Activated CD4-positive, CD25-positive, alpha-beta regulatory T cell treated with anti-CD3 and anti-CD28 coated beads, Interleukin-2, amount 50 U/mL, for 24 hours (primary cell): ENCODE measurements around the gene SEMA5A.

Source experiments
- ATAC-seq, 2 donors: fragments of 150-1000 bp; cut with Tn5 transposase; one replicate each; pipeline ENCODE4 v1.10.0; 2021; ENCODE audit warnings: mild to moderate bottlenecking in 1 of 2, moderate library complexity in 1 of 2

SEMA5A gene

DNA sequence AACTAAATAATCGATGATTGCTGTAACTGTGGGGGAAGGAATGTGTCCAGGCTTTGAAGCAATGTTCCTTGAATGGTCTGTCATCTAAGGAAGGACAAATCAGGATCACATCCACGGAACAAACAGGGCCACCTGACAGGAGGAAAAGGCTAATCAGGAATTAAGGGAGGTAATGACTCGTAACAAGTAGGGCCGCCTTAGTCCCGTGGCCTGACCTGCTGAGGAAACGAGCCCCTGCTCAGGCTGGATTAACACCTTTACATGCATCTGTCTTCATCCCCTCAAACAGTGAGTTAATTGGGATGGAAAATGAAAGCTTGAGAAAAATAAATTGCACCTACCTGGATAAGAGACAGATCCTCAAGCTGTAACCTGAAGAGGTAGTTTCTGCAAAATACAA, 227.8 kb downstream of the SEMA5A start:
- no peak for ATAC-seq

DNA sequence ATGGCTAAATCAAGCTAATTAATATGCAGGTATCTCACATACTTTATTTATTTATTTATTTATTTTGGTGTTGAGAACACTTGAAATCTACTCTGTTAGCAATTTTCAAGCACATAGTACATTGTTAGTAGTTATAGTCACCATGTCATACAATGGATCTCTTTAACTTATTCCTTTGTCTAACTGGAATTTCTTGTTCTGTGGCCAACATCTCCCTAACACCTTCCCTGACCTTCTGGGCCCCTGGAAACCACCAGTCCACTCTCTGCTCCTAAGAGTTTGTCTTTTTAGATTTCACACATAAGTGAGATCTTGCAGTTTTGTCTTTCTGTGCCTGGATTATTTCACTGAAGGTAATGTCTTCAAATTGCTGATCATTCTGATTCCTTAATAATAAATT, 229.1 kb downstream of the SEMA5A start:
- ATAC-seq, result no peak

DNA sequence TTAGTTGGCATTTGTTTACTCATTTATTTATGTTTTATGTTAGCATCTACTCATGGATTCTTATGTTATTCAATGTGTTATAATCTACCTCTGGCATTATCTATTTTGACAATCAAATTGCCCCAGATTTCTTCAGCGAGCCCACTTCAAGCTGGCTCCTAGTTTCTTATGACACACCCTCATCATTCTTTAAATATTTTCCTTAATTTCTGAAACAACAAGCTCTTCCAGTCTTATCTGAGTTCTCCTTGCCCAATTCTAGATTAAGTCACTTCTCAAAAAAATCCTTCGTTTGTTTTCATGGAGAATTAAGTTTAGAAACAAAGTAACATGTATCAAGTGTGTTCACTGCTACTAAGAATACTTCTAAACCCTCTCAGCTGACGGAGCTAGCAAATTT, 229.8 kb downstream of the SEMA5A start:
- no peak for ATAC-seq

DNA sequence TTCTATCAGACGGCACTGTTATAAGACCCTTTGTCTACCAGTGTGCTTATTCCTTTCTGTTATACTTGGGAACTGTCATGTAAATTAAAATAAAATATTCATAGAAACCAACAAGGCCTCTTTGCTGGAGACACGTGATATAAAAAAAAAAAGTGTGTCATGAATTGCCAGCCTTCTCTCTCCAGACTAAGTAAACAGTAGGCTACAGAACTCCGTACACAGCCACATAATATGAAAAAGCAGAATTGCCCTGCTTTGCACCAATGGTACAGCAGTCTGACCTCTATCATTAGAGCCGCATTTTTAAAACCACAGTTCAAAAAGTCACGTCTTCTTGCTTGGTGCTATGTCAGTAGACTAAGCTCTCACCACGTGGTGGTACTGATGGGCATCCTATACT, 231.3 kb downstream of the SEMA5A start:
- no peak for ATAC-seq

DNA sequence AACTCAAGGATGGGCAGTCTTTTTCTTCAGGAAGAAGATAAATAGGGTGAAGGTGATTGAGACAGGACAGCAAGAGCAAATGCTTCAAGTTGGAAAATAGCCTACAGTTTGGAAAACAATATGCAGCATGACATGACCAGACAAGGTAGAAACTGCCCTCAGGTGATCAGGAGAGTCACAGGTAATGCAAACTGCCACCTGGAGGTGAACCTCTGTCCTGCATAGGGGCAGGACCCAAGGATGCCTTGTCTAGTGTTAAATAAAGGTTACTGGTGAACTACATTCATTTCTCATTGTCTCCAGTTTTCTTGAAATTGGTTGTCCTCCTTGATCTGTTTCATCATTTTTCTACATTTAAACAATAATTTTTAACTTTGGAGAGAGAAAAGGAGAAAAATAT, 232.1 kb downstream of the SEMA5A start:
- ATAC-seq, result no peak

DNA sequence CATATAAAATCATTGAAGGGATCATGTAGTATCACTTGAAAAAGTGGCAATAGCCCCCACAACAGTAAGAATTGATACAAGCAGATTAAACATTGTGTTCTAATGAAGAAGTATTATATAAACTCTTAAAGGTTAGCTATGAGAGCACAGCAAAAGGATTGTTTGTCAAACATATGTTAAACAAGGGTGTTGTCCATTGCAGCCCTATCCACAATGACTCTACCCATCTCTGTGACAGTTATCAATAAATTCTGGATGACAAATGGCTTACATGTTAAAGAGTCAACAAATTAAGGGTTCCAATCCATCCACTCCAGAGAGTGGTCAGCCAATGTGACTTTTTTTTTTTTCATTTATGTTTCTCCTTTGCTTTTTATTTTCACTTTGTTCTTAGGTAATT, 238.7 kb downstream of the SEMA5A start:
- ATAC-seq, result no peak

DNA sequence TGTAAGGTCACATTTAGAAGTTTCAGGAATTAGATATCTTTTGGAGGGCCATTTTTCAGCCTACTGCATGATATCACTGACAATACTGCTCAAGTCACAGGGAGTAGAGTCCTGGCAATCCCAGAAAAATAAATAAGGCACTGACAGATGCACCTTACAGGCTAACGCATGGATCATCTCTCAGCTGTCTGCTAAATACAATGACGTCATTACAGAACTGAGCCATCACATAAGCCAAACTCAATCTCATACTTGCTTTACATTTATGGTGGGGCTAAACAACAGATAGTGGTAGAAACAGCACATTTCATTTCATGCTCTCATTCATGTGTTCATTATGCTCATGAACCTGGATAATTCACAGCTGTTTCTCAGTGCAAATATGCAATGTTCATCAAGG, 243.7 kb downstream of the SEMA5A start:
- ATAC-seq, result no peak

DNA sequence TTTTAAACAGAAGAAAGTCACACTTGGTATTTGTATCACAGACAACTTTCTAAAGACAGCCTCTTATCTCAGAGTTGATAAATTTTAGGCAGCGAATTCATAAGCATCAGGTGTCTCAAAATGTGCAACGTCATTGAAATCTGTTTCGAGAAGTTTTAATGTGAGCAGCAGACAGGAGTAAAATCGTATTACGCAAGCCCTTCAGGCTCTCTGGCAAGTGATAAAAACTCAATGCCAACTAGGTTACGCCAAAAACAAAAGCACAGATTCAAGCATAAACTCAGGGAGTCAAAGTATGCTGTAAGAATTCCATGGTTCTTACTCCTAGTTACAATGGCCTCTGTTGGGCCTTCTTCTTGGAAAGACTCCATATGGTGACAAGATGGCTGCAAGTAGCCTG, 244.7 kb downstream of the SEMA5A start:
- no peak for ATAC-seq

DNA sequence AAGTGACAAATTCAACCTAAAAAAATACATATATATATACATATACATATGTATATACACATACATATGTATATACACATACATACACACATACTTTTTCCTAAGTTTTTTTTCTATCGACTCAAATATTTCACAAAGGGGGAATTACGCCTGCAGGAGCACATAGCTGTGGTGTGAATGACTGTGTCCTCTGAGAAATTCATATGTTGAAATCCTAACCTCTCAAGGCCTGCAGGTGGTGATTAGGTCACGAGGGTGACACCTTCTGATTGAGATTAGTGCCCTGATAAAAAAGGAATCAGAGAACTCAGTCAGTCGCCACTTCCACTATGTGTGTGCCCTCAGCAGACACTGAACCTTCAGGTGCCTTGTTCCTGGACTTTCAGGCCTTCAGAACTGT, 248.7 kb downstream of the SEMA5A start:
- no peak for ATAC-seq

DNA sequence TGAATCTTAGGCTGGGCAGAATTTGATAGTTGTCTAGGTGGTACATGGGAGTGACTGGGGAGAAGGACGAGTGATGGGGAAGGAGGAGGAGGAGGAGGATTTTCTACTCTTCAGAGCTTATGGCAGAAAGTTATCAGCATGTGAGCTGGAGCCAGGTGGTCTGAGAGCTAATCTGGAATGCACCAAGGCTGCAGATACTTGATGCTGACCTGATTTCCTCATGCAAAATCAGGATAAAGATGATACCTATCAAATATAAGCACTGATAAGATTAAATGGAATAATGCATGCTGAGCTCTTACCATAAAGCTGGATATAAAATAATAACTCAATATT, 250.4 kb downstream of the SEMA5A start:
- ATAC-seq, result no peak

DNA sequence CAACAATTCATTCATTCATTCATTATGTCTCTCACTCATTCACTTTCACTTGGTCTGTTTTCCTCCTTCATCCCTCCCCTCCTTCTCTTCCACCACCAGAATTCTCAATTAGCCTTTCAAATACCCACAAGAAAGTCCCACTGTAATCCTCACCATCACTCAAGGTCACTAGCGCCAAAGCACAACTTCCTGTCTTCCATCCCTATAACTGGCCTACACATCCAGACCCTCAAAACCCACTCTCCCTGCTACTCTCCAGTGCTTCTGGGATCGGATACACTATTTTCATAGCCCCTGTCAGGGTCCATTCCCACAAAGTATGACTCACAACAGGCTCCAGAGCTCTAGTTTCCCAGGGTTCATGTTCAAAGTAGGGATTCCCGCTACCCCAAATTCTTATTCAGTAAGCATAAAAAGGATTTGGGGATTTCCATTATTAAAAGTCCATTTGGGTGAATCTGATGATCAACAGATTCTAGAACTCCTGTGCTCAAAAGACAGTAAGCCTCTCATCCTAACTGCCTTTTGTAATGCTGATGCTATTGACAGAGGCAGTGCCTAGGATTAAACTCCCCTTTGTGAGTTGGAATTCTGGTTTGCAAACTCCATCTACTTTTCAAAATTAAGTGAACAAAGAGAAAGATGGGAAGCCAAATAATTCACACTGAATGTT, 250.9 kb downstream of the SEMA5A start:
- no peak for ATAC-seq

DNA sequence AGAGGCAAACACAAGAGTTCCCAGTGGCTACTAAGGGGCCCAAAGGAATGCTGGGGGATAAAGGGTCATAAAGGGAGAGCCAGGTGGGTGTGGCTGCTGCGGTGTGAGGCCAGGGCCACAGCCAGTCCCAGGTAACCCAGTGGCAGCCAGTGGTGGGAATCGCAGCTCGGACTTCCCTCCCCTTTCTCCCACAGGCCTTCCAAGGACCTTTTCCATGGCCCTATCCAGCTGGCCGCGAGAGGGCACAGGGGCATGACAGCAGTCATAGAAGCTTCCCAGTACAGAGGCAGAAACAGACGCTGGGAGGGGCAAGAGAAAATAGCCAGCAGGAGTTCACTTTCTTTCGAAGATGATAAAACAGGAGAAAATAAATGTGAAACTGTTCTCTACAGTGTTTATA, 257.6 kb downstream of the SEMA5A start:
- ATAC-seq, result no peak

DNA sequence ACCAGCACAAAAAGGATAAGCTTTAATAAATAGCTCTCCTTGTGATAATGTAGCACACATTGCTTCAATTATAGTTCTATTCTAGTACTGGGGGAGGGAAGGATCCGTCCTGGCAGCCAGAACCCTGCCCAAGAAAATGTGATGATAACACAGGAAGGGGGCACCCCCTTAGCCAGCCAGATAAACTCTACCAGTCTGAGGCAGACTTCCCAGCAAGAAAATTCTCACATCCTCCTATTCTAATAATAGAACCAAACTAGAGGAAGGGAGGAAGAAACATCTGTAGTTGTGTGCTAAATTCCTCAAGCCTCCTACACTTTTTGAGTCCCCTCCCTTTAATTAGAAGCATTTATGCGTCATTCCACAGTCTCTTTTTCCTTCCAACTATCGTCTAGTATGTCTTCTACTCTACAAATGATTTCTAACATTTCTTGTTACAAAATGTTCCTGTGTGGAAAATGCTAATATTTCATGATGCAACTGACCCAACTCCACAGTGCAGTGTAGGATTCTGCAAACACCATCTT, 261.0 kb downstream of the SEMA5A start:
- ATAC-seq, result no peak

DNA sequence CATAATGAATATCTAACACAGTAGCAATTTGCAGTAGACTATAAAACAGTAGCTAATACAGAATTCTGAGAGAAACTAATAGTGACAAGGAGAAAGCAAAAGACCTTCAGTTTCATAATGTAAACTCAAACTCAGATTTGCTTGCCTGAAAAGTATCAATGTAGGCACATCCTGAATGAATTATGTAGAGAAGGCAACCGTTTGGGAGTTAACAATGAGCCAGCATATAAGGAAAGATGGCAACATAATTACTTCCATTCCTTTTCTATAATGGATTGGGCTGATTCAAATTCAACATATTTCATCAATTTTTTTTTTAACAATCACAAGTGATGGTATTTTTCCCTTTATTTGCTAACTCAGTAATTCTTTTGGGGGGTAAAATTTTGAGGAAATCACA, 261.6 kb downstream of the SEMA5A start:
- ATAC-seq, result no peak

DNA sequence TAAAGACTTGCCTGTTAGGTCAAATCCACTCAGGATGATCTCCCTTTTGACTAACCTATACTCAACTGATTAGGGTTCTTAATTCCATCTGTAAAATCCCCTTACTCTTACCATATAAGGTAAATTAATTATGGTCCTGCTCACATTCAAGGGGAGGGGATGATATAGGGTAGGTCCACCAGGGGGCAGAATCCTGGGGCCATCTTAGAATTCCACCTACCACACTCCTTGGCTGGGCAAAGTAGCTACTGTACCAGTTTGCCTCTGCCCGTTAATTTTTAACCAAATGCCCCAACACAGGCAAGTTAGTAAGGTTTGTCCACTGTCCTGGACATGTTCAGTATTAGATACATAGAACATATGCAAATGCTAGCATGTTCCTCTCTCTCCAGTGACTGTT, 262.4 kb downstream of the SEMA5A start:
- ATAC-seq, result no peak

DNA sequence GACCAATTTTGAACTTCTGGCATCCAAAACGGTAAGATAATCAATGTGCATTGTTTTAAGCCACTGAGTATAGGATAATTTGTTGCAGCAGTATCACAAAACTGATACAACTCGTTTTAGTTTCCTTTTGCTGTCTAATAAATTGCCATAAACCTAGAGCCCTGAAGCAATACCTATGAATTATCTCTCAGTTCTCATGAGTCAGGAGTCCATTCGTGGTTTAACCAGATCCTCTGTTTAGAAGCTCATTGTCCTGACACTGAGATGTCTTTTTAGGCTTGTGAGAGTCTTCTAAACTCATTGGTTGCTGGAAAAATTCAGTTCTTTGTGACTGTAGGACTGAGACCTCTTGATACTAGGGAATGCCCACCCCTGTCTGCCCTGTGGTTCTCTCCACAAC, 262.9 kb downstream of the SEMA5A start:
- no peak for ATAC-seq

DNA sequence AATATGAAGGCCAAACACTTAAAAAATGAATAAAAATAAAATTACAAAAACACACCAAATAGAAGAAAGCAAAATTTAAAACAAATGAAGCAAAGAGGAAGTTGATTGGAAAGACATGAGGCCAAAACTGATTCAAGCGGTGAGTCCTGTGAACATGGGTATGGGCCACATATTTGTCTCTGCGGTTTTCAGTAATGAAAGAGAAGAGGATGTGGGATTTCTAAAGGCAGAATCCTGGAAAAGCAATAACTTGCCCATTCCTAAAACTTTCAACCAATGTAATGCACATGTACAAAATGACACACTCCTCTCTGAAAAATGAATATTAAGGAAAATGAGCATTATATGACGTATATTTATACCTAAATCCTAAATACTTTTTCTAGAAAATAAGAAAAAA, 263.7 kb downstream of the SEMA5A start:
- no peak for ATAC-seq

DNA sequence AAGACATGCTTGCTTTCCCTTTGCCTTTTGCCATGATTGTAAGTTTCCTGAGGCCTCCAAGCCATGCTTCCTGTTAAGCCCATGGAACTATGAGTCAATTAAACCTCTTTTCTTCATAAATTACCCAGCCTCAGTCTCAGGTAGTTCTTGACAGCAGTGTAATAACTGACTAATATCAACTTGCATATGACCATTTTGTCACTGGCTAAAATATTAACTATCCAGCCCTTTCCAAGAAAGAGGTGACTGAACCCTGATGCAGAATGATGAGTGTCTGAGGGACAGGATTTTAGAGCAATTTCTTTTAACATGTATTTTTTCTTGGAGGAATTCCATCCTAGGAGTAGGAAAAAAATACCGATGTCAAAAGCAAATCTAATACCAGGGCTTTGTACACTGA, 266.1 kb downstream of the SEMA5A start:
- ATAC-seq, result no peak

DNA sequence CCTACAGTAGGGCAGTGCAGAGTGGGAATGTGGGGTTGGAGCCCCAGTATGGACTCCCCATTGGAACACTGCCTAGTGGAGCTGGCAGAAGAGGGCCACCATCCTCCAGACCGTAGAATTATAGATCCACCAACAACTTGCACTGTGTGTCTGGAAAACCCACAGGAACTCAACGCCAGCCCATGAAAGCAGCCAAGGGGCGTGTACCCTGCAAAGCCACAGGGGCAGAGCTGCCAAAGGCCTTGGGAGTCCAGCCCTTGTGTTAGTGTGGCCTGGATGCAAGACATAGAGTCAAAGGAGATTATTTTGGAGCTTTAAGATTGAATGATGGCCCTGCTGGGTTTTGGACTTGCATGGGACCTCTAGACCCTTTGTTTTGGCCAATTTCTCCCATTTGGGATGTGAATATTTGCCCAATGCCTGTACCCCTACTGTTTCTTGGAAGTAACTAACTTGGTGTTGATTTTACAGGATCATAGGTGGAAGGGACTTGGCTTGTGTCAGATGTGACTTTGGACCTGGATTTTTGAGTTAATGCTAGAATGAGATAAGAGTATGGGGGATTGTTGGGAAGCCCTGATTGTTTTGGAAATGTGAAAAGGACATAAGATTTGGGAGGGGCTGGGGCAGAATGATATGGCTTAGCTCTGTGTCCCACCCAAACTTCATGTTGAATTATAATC, 266.8 kb downstream of the SEMA5A start:
- no peak for ATAC-seq

DNA sequence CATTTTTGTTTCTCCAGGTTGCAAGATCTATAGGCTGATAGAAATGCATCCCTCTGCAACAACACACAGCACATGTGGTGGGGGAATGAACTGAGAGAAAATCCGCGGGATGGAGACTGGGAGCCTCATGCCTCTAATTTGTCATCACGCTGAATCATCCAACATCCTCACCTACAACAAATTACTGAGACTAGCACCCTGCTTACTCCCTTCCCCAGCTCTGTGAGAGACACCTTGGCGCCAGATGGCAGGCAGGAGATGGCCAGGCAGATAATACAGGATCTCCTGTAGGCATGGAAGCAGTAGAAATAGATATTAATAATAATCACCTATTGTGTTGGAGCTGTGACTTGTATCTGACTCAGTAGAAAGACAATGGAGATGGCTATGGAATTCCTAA, 276.9 kb downstream of the SEMA5A start:
- ATAC-seq, result no peak

DNA sequence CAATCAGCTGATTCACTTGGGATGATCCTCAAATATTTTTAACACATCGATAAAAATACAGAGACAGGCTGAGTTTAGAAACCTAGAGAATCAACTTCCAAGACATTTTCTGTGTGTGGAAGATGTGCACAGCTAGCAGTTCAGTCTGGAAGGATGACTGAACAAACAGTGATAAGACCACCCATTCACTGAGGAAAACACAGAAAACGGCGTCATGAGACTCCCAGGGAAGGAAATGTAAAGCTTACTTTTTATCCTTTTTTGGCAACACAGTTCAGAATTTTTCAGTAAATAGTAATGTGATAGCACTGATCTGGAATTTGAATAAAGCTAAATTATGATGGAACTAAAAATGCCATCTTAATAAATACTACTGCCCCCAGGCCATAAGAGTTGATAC, 277.6 kb downstream of the SEMA5A start:
- no peak for ATAC-seq

DNA sequence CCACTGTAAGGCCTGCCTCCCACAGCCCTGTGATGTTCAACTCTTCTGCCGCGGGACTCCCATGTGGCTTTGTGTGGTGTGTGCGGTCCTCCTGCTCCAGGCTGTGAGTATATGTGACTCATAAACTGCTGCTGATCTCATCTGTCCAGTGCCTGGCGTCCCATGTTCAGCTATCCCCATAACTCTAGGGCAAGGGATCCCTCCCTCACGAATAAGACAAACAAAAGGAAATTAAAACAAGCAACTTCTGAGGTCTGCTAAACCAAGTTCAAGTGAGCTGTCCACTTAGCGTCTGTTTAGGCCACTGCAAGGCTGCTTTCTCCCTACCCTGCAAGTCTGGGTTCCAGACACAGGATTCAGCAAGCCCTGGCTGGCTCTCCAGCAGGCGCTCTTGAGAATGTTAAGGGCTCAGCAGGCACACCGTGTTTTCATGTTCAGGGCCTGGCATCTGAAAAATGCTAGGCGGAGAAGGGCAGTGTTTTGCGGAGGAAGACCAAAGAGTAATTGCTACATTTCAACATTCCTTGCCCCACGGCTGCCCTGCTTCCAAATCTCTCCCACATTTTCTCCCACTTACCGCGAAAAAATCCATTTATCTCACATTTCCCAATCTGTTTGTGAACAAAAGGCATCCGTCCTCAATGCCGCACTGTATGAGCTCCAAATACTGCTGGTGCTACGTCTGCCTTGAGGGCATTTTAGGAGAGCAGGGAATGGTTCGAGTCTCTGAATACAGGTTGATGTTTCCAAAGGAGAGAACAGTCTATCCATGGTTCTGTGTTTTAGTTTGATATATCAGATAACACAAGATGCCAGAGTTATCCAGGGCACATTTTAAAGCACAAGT, 280.2 kb downstream of the SEMA5A start:
- no peak for ATAC-seq

DNA sequence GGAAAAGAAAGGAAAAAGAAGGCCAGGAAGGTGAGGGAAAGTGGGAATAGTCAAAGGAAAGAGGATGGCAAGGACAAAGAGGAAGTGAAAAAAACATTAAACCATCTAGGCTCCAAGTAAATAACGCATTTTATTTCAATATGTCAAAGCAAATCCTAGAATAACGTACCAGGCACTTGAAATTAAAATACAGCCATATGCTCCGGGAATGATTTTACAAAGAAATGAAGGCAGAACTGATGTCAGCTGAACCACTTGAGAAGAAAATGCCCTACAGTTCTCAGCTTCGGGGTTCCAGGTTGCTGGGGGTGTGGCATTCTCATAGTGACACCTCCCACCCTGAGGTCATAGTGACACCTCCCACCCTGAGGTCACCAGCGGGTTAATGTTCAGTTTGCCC, 281.6 kb downstream of the SEMA5A start:
- no peak for ATAC-seq

DNA sequence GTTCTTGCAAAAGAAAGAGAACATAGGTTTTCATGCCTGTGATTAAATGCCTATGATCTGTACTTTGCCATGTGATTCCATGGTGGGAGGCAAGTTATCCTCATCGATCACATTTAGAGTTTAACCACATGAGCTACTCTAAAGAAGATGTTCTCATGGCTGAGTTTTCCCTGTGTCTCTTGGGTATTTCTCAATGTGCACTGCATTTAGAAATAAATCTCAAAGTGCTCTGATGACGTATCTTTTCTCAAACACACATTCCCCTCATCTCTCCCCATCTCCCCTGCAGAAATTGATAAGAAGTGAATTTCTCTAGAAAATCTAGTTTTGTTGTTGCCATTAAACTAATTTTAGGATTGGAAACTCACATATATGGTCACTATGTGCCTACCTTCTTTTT, 282.2 kb downstream of the SEMA5A start:
- no peak for ATAC-seq
